GM12878 (cell line): Measurements from ENCODE around the gene HELZ. TPM values are rescaled to one million over a fixed set of nuclear protein-coding genes. Genes with fewer than 3 reads are reported as not detected.

ENCODE experiments used
- ATAC-seq: fragments of 200-7000 bp; cut with Tn5 transposase; 3 replicates; pipeline ENCODE4 v1.9.1; 2020; ENCODE audit warnings: mild to moderate bottlenecking, moderate library complexity
- BruUV-seq: library from RNA; stranded (reverse); fragments of 400-500 nt; replicated peaks from 2 replicates; lab custom pipeline; 2021; lab: Mats Ljungman, UMichigan
- CTCF ChIA-PET: fragments of 300-600 bp; sonication (Branson Sonifier 250); formaldehyde crosslinking; extraction: SDS; loops from one replicate; lab custom pipeline; 2021; ENCODE audit warnings: inconsistent platforms; lab: Yijun Ruan, JAX
- POLR2A ChIA-PET: fragments of 350-600 bp; formaldehyde crosslinking; extraction: SDS; loops from one replicate; lab custom pipeline; 2021; ENCODE audit warnings: inconsistent platforms; lab: Charles Lee
- RAD21 ChIA-PET: fragments of 300-600 bp; sonication (Branson Sonifier 250); formaldehyde crosslinking; loops from one replicate; lab custom pipeline; 2023; ENCODE audit warnings: antibody characterized with exemption; ENCODE audit not compliant: unreplicated experiment; lab: Charles Lee
- SMC1A ChIA-PET: fragments of 300-600 bp; sonication (Branson Sonifier 250); formaldehyde crosslinking; loops from one replicate; lab custom pipeline; 2023; ENCODE audit not compliant: unreplicated experiment, uncharacterized antibody; lab: Charles Lee
- DNase-seq: peaks from one replicate; pipeline ENCODE4 v3.0.0-alpha.2; 2011; ENCODE audit warnings: low read depth, low spot score
- FAIRE-seq: peaks from 3 replicates; lab custom pipeline; 2011; peaks lifted over from hg19 to GRCh38; lab: Jason Lieb, UNC
- H2AFZ ChIP-seq: 2 replicates; pipeline ENCODE4 v1.6.0; 2011; ENCODE audit warnings: low read depth, low read length, control low read depth; ENCODE audit not compliant: control insufficient read depth
- H3K27ac ChIP-seq: 2 replicates; pipeline ENCODE4 v1.5.1; 2011; ENCODE audit warnings: control low read depth; ENCODE audit not compliant: control insufficient read depth, insufficient read depth
- H3K27me3 ChIP-seq, 2 experiments: replicated peaks in 1 of 2; 2 replicates each; pipeline versions ENCODE4 v1.6.0 to v1.6.1; 2011; ENCODE audit warnings: low read length in 1 of 2; ENCODE audit not compliant: control insufficient read depth in 2 of 2, insufficient read depth in 2 of 2
- H3K36me3 ChIP-seq, 2 experiments: 2 replicates each; pipeline ENCODE4 v1.5.1; 2011; ENCODE audit warnings: low read length in 1 of 2; ENCODE audit not compliant: control insufficient read depth in 2 of 2, insufficient read depth in 2 of 2
- H3K4me1 ChIP-seq: 2 replicates; pipeline ENCODE4 v1.6.1; 2011; ENCODE audit warnings: mild to moderate bottlenecking, low read length, moderate library complexity, mixed read lengths; ENCODE audit not compliant: control insufficient read depth, insufficient read depth
- H3K4me2 ChIP-seq: 2 replicates; pipeline ENCODE4 v1.6.0; 2011; ENCODE audit warnings: control low read depth; ENCODE audit not compliant: control insufficient read depth, insufficient read depth
- H3K4me3 ChIP-seq: fragments of 200-600 bp; sonication (generic); 2 replicates; pipeline ENCODE4 v1.5.1; 2016
- H3K79me2 ChIP-seq: 2 replicates; pipeline ENCODE4 v1.6.0; 2011; ENCODE audit warnings: low read length; ENCODE audit not compliant: control insufficient read depth, insufficient read depth
- H3K9ac ChIP-seq: 2 replicates; pipeline ENCODE4 v1.8.0; 2011; ENCODE audit warnings: low read length, control low read depth, mixed read lengths; ENCODE audit not compliant: control insufficient read depth, insufficient read depth
- H3K9me3 ChIP-seq: replicated peaks from 3 replicates; pipeline ENCODE4 v1.5.1; 2011; ENCODE audit warnings: mild to moderate bottlenecking, low read length; ENCODE audit not compliant: control insufficient read depth, insufficient read depth
- H4K20me1 ChIP-seq: 2 replicates; pipeline ENCODE4 v1.6.0; 2011; ENCODE audit not compliant: control insufficient read depth, insufficient read depth
- BHLHE40 ChIP-seq, 2 experiments: fragments of 450-650 bp in 1 of 2; IDR thresholded peaks; 2 replicates each; pipeline ENCODE4 v1.6.1; 2011 to 2017; ENCODE audit warnings: low read depth in 2 of 2, borderline replicate concordance in 1 of 2, improper control_type of control experiment in 1 of 2, low read length in 1 of 2, mild to moderate bottlenecking in 1 of 2
- CBFB ChIP-seq: IDR thresholded peaks from 2 replicates; pipeline ENCODE4 v1.6.1; 2016; ENCODE audit warnings: antibody characterized with exemption, low read depth
- CBX5 ChIP-seq: sonication (generic); IDR thresholded peaks from 2 replicates; pipeline ENCODE4 v1.6.1; 2016; ENCODE audit warnings: low read depth, moderate library complexity, mild to moderate bottlenecking, inconsistent platforms
- CHD4 ChIP-seq: fragments of 200-600 bp; sonication (generic); IDR thresholded peaks from 2 replicates; pipeline ENCODE4 v1.6.1; 2016; ENCODE audit warnings: mild to moderate bottlenecking
- CREM ChIP-seq: IDR thresholded peaks from 2 replicates; pipeline ENCODE4 v1.6.1; 2014; ENCODE audit warnings: antibody characterized with exemption, low read depth
- GATAD2B ChIP-seq: fragments of 450-650 bp; conservative IDR thresholded peaks from 2 replicates; pipeline ENCODE4 v1.6.1; 2017; ENCODE audit warnings: low read depth, mild to moderate bottlenecking, moderate library complexity
- KLF5 ChIP-seq: fragments of 450-650 bp; IDR thresholded peaks from 2 replicates; pipeline ENCODE4 v1.6.1; 2014; ENCODE audit warnings: mild to moderate bottlenecking; ENCODE audit not compliant: partially characterized antibody
- LARP7 ChIP-seq: fragments of 450-650 bp; IDR thresholded peaks from 2 replicates; pipeline ENCODE4 v1.6.1; 2017; ENCODE audit warnings: mild to moderate bottlenecking
- MAX ChIP-seq: IDR thresholded peaks from 2 replicates; pipeline ENCODE4 v1.6.1; 2012; ENCODE audit warnings: low read depth, low read length, improper control_type of control experiment
- MTA3 ChIP-seq: IDR thresholded peaks from 2 replicates; pipeline ENCODE4 v1.6.1; 2012; ENCODE audit warnings: low read length, inconsistent platforms, borderline replicate concordance
- NFIC ChIP-seq: IDR thresholded peaks from 2 replicates; pipeline ENCODE4 v1.6.1; 2012; ENCODE audit warnings: low read depth, mild to moderate bottlenecking, inconsistent platforms, low read length, moderate library complexity
- RBBP5 ChIP-seq: fragments of 200-600 bp; sonication (generic); conservative IDR thresholded peaks from 2 replicates; pipeline ENCODE4 v1.6.1; 2016
- SKIL ChIP-seq: fragments of 450-650 bp; IDR thresholded peaks from 2 replicates; pipeline ENCODE4 v1.6.1; 2017; ENCODE audit warnings: mild to moderate bottlenecking, low read depth, inconsistent platforms; ENCODE audit not compliant: poor library complexity, severe bottlenecking
- SREBF1 ChIP-seq: IDR thresholded peaks from 2 replicates; pipeline ENCODE4 v1.6.1; 2012; ENCODE audit warnings: mild to moderate bottlenecking, low read length
- TBL1XR1 ChIP-seq: IDR thresholded peaks from 2 replicates; pipeline ENCODE4 v1.6.1; 2012; ENCODE audit warnings: low read depth, low read length, improper control_type of control experiment
- TCF3 ChIP-seq: IDR thresholded peaks from 2 replicates; pipeline ENCODE4 v1.6.1; 2012; ENCODE audit warnings: low read depth, mild to moderate bottlenecking, low read length, borderline replicate concordance; ENCODE audit not compliant: insufficient read depth
- ZNF217 ChIP-seq: fragments of 450-650 bp; IDR thresholded peaks from 2 replicates; pipeline ENCODE4 v1.6.1; 2017; ENCODE audit warnings: antibody characterized with exemption, mild to moderate bottlenecking
- ZZZ3 ChIP-seq: IDR thresholded peaks from 2 replicates; pipeline ENCODE4 v1.6.1; 2011; ENCODE audit warnings: low read depth; ENCODE audit not compliant: control insufficient read depth, insufficient read length
- WGBS: methylation state at CpG from one replicate; pipeline ENCODE4 v1.1.6; 2016; ENCODE audit warnings: low lambda C conversion rate; ENCODE audit not compliant: insufficient replicate concordance, insufficient coverage; ENCODE audit errors: missing lambda C conversion rate; 5-methylcytosine and 5-hydroxymethylcytosine counted together
- in situ Hi-C: fragments of 300-500 bp; cut with MboI; formaldehyde crosslinking; loops from 9 replicates; pipeline ENCODE4 v1.14.3; 2018; ENCODE audit warnings: mixed read lengths
- intact Hi-C: fragments of 100-400 bp; cut with micrococcal nuclease; formaldehyde crosslinking; loops from one replicate; pipeline ENCODE4 v1.14.2; 2022; ENCODE audit not compliant: unreplicated experiment
- polyA plus RNA-seq, 11 experiments: library from polyadenylated mRNA; depleted of rRNA in 4 of 11; unstranded in 6 of 11; stranded (reverse) in 5 of 11; fragments of >200 nt; fragmentation: Nextera tagmentation in 4 of 11; fragmentation: Illumina TruSeq in 1 of 11; extraction: Ambion mirVana in 4 of 11; extraction: Trizol in 1 of 11; gene quantifications; 1 replicate in 1 of 11; 2 replicates in 10 of 11; pipeline versions ENCODE4 v1.2.1 to v1.2.3, GENCODE V29; 2011 to 2016; ENCODE audit warnings: inconsistent platforms in 2 of 11, missing spikeins in 2 of 11, low read depth in 1 of 11
- total RNA-seq, 4 experiments: library from RNA; depleted of rRNA in 3 of 4; stranded (reverse); fragments of >200 nt in 3 of 4; fragmentation: Illumina TruSeq in 1 of 4; extraction: Trizol in 1 of 4; gene quantifications; 2 replicates each; pipeline versions ENCODE4 v1.2.1 to v1.2.3, GENCODE V29; 2013 to 2021

HELZ gene
- total and polyA plus RNA-seq, 10 of the 15 experiments (the other 5 are each of a cell fraction or from before 2014, with no cell fraction given): 1.5 to 36.8 (median 19.1) TPM

- TF ChIP-seq SKIL (no peak), RBBP5 (no peak), KLF5 (no peak), SREBF1 (no peak)
- TF ChIP-seq, all 136 proteins: peak for 0
Measured at GRCh38 chr17:67276075-67276474, 31.1 kb upstream of the HELZ start (continued).

- H3K4me2 ChIP-seq: no peak overlapping the region
- in situ Hi-C loops: no loop called here
- intact Hi-C loops: no loop called here
- FAIRE-seq (no peak), ATAC-seq (no peak), DNase-seq (no peak)
- BruUV-seq: no TSS peak
- ChIA-PET SMC1A (interaction anchor here (0.6 to 0.9 kb wide), 2 partner anchors 15 to 271 kb away, joined by 3 to 6 read pairs; no protein-coding TSS in a partner anchor), POLR2A (no interaction called here), RAD21 (interaction anchor here (0.6 kb wide), 1 partner anchor 12 kb away, joined by 4 read pairs; no protein-coding TSS in a partner anchor), CTCF (no interaction called here)
- H3K27ac ChIP-seq: no peak overlapping the region
- no peak overlapping the region for H3K9ac ChIP-seq
- H3K79me2 ChIP-seq: no peaks in the 10 kb centered on the region
- WGBS: 34% methylated on average over 5 of the region's 5 CpGs
- no peak overlapping the region for H2AFZ ChIP-seq
- H3K4me1 ChIP-seq: no peaks in the 10 kb centered on the region
- no peaks in the 10 kb centered on the region for H3K27me3 ChIP-seq
- H4K20me1 ChIP-seq: no peaks in the 10 kb centered on the region
- H3K4me3 ChIP-seq: no peak overlapping the region
- no peaks in the 10 kb centered on the region for H3K9me3 ChIP-seq
- H3K36me3 ChIP-seq: no peaks in the 10 kb centered on the region
- TF ChIP-seq MAX (no peak), GATAD2B (no peak), TCF3 (no peak), CREM (no peak), ZNF217 (no peak), ZZZ3 (no peak), TBL1XR1 (no peak), MTA3 (no peak), CBFB (no peak), NFIC (no peak), CBX5 (no peak), BHLHE40 (IDR thresholded peaks at IDR 0.05; ENCODE audit: borderline replicate concordance in 1 of 2, low read depth in 2 of 2, low read length in 1 of 2) (no peak), LARP7 (no peak), CHD4 (no peak)
Measured at GRCh38 chr17:67274466-67274865, 29.5 kb upstream of the HELZ start.
